HUES6 (cell line): ENCODE measurements around the gene IFITM10.

Source experiments
- H3K27ac ChIP-seq: 2 replicates; pipeline ENCODE4 v1.7.0; 2013; ENCODE audit warnings: low read depth, mild to moderate bottlenecking, low read length, inconsistent platforms
- H3K27me3 ChIP-seq: 2 replicates; pipeline ENCODE4 v1.6.1; 2013; ENCODE audit warnings: low read length; ENCODE audit not compliant: control insufficient read depth, insufficient read depth
- H3K36me3 ChIP-seq: 2 replicates; pipeline ENCODE4 v1.6.1; 2013; ENCODE audit warnings: low read length; ENCODE audit not compliant: control insufficient read depth, insufficient read depth
- H3K4me1 ChIP-seq: 2 replicates; pipeline ENCODE4 v1.6.1; 2013; ENCODE audit warnings: low read length; ENCODE audit not compliant: control insufficient read depth, insufficient read depth
- H3K4me3 ChIP-seq: 2 replicates; pipeline ENCODE4 v1.5.1; 2013; ENCODE audit warnings: low read depth, low read length
- H3K9ac ChIP-seq: one replicate; pipeline ENCODE4 v1.6.1; 2013; ENCODE audit warnings: mild to moderate bottlenecking, low read length
- H3K9me3 ChIP-seq: 2 replicates; pipeline ENCODE4 v1.6.1; 2013; ENCODE audit warnings: low read depth, low read length; ENCODE audit not compliant: control insufficient read depth, insufficient read depth

Gene IFITM10

DNA sequence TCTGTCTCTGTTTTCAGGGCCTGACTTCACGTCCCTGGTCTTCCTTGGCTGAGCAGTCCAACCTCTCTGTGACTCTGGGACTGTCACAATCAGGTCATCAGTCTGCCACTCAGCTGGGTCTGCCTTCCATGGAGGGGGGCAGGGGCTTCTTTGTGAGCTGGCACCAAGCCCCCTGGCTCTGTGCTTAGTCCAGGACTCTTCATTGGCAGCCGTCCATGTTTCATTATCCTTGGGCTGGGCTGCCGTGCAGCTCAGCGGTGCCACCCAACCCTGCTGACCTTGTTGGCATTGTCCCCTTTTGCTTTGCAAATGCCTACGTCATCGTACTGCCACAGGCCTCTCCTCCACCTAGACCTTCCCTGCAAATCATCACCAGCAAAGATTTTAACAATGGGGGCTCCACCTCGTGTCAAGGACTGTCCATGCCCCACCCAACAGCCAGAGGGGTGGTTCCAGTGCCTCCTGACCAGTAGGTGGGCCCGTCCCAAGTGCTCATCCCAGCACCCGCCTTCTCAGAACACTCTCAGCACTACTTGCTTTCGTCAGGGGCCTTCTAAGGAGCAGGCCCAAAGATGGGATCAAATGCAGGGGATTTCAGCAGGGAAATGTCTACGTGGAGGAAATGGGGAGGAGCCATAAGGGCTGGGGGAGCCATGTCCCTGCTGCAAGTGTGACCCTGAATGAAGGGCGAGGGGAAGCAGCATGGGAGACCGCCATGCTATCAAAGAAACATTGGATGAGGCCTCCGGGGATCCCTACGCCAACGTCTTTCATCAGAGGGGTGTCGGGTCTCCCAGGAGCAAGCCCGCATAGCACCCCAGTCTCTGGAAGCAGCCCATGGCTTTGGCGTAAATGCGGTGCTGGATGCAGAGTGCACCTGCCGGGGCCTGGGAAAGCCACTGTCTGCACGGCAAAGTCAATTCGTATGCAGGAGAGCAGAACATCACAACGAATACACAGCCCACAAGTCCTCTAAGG lies 35.2 kb downstream of the IFITM10 start:
- Histone ChIP-seq H3K36me3 (no peaks in the 10 kb centered on the region), H3K27ac (no peak overlapping the region), H3K4me1 (no peaks in the 10 kb centered on the region), H3K9me3 (no peaks in the 10 kb centered on the region), H3K9ac (no peak overlapping the region), H3K27me3 (no peaks in the 10 kb centered on the region; the same call in 1 of the 2 replicates), H3K4me3 (no peak overlapping the region)

DNA sequence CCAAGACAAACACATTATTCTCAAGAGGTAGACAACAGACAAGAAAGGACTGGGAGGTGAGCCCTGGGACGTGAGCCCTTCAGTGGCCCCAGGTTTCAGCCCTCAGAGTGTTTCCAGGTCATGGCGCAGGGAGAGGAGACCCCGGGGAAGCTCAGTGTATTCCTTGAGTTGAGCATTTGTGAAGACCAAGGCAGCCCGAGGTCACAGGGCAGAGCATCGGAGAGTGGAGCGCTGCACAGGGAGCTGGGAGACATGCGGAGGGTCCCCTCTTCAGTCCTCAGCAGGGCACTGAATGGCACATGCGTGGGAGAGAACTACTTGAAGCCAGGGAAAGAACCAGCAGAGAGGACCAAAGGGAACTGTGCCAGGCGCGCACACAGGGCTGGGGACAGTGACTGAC lies 41.7 kb downstream of the IFITM10 start:
- no peak overlapping the region for H3K27ac ChIP-seq
- H3K4me1 ChIP-seq = no peaks in the 10 kb centered on the region
- H3K27me3 ChIP-seq = peaks cover 13% of the 10 kb centered on the region; the same call in 1 of the 2 replicates
- no peak overlapping the region for H3K4me3 ChIP-seq
- H3K9ac ChIP-seq = no peak overlapping the region
- no peaks in the 10 kb centered on the region for H3K9me3 ChIP-seq
- H3K36me3 ChIP-seq = no peaks in the 10 kb centered on the region

DNA sequence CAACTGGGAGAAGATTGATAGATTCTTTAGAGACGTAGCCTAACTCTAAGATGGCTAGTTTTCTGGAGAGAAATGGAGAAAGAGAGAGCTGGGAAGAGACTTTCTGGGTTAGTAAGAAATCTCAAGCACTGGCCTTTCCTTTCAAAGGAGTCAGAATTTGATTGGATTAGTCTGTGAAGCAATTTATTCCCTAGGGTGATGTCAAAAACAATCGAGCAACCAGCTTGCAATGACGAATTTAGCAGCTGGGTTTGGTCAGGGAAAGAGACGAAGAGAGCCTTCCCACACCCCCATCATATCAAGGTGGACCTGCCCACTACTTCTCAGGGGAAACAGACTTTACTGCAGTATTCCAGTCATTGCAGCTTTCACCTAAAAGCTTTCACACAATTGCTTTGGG lies 42.6 kb downstream of the IFITM10 start:
- Histone ChIP-seq H3K27ac (no peak overlapping the region), H3K4me3 (no peak overlapping the region), H3K4me1 (no peaks in the 10 kb centered on the region), H3K9ac (no peak overlapping the region), H3K36me3 (no peaks in the 10 kb centered on the region), H3K27me3 (peaks cover 13% of the 10 kb centered on the region; the same call in 1 of the 2 replicates), H3K9me3 (no peaks in the 10 kb centered on the region)

GRCh38 chr11:1706634-1707400 lies 43.6 kb downstream of the IFITM10 start:
- Histone ChIP-seq H3K4me3 (no peak overlapping the region), H3K27me3 (peaks cover 13% of the 10 kb centered on the region; the same call in 1 of the 2 replicates), H3K36me3 (no peaks in the 10 kb centered on the region), H3K4me1 (no peaks in the 10 kb centered on the region), H3K9ac (no peak overlapping the region), H3K9me3 (no peaks in the 10 kb centered on the region), H3K27ac (no peak overlapping the region)

- Histone ChIP-seq H3K27ac (no peak overlapping the region), H3K4me3 (no peak overlapping the region), H3K36me3 (no peaks in the 10 kb centered on the region), H3K9ac (no peak overlapping the region), H3K27me3 (peaks cover 13% of the 10 kb centered on the region; the same call in 1 of the 2 replicates), H3K4me1 (no peaks in the 10 kb centered on the region), H3K9me3 (no peaks in the 10 kb centered on the region)
These were observed 45.0 kb downstream of the IFITM10 start for GRCh38 chr11:1705126-1706052.

DNA sequence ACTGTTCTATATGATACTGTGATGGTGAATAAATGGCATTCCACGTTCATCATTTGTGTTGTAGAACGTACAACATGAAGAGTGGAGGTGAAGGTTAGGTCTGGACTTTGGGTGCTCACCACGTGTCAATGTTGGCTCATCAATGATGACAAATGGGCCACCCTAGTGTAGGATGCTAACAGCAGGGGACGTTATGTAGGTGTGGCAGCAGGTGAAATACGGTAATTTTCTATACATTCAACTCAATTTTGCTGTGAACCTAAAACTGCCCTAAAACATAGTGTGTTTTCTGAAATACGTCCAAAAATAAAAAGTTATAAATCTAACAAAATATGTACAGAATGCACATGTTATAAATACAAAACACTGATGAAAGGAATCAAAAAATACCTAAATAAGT lies 47.2 kb downstream of the IFITM10 start:
- H3K4me3 ChIP-seq = no peak overlapping the region
- no peaks in the 10 kb centered on the region for H3K9me3 ChIP-seq

GRCh38 chr11:1702506-1702905 lies 47.9 kb downstream of the IFITM10 start:
- Histone ChIP-seq H3K27ac (no peak overlapping the region), H3K9ac (no peak overlapping the region), H3K4me3 (no peak overlapping the region), H3K9me3 (no peaks in the 10 kb centered on the region), H3K4me1 (no peaks in the 10 kb centered on the region), H3K36me3 (no peaks in the 10 kb centered on the region), H3K27me3 (peaks cover 10% of the 10 kb centered on the region; the same call in 1 of the 2 replicates)

More for the DNA sequence above, 47.2 kb downstream of the IFITM10 start:
- H3K27ac ChIP-seq = no peak overlapping the region
- H3K27me3 ChIP-seq = peaks cover 12% of the 10 kb centered on the region; the same call in 1 of the 2 replicates
- H3K36me3 ChIP-seq = no peaks in the 10 kb centered on the region
- H3K4me1 ChIP-seq = no peaks in the 10 kb centered on the region
- no peak overlapping the region for H3K9ac ChIP-seq

GRCh38 chr11:1701091-1701807 lies 49.1 kb downstream of the IFITM10 start:
- H3K4me1 ChIP-seq = no peaks in the 10 kb centered on the region
- no peak overlapping the region for H3K9ac ChIP-seq

DNA sequence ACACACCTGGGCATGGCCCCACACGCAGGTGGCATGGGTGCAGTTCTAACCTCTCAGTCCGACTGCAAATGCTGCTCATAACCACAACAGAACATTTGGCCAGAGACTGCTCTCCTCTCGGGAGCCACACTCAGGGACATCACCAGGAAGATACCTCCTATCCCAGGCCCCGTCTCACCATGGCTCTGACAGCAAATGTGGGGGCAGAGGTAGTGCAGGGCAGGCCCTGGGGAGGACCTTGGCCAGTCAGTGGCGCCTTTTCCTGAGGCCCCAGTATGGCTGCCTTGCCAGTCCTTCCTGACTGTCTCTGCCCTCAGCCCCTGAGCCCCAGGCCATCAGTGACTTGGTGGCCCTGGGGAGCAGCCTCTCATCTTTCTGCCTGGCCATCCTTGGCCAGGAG lies 50.6 kb downstream of the IFITM10 start:
- no peaks in the 10 kb centered on the region for H3K9me3 ChIP-seq
- H3K27ac ChIP-seq = no peak overlapping the region
- H3K27me3 ChIP-seq = peaks cover 22% of the 10 kb centered on the region; the same call in 1 of the 2 replicates
- H3K36me3 ChIP-seq = no peaks in the 10 kb centered on the region
- no peaks in the 10 kb centered on the region for H3K4me1 ChIP-seq
- H3K4me3 ChIP-seq = no peak overlapping the region
- no peak overlapping the region for H3K9ac ChIP-seq

More at GRCh38 chr11:1701091-1701807, 49.1 kb downstream of the IFITM10 start:
- H3K4me3 ChIP-seq = no peak overlapping the region
- H3K9me3 ChIP-seq = no peaks in the 10 kb centered on the region
- H3K27ac ChIP-seq = no peak overlapping the region
- H3K36me3 ChIP-seq = no peaks in the 10 kb centered on the region
- peaks cover 14% of the 10 kb centered on the region; the same call in 1 of the 2 replicates for H3K27me3 ChIP-seq
